Measurements from ENCODE around the gene PCK2.

The PCK2 gene

GRCh38 chr14:24141097-24141880, 47.2 kb downstream of the PCK2 start, which contains the start of gene EMC9:
TSS of gene EMC9 (minus strand) at chr14:24141591. CDS start at chr14:24141304, 287 bp downstream.
- DNase-seq = peak; percentile 99

GRCh38 chr14:24143511-24143910, 49.4 kb downstream of the PCK2 start:
- DNase-seq = no peak

- DNase-seq = no peak
Measured at GRCh38 chr14:24144451-24144850, 50.3 kb downstream of the PCK2 start.

DNA sequence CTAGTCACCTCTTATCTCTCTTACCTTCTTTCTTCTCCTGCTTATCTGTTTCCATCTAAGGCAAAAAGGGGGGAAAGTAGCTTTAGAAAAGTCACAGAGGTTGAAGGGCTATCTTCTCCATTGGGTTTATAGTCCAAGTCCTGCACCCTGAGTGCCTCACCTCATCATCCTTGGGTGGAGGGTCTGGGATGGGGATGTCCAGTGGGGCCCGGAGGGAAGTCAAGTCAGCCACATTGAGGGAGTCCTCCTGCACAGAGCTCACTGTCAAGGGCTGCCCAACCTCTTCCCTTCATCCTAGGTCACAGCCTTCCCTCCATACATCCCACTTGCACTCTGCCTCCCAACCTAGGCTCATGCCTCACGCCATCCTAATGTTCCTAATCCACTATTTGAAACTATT, 51.1 kb downstream of the PCK2 start:
- no peak for DNase-seq

DNA sequence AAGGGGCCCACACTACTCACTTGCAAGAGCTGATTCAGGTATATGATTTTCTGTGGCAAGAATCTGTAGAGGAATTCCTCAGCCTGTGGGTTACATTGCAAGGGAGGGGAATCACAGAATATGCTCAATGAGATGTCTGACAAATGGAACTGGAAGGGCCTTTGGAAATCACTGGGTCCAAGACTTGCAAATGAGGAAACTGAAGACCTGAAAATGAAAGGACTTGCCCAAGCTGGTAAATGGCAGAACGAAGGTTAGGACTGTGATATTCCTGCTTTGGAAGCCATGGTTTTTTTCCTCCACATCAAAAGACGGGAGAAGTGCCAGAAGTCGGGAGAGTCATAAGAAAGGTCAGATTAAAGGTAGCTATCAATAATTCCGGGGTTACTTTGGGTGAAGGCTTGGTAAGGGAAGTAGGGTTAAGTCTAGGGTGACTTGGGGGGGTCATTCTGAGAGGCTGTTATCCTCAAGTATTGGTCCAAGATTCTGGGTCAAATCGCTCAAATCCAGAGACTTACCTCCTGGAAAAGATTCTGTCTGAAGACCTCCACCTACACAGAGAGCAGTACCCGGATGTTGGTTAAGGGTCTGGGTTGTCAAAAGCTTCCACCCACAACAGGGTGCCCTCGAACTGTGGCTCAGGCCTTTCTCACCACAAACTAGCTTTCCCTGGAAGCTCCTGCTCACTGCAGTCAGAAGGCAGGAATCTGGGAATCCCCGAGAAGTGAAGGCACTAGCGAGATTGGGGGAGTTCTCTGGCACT, 51.8 kb downstream of the PCK2 start:
- no peak for DNase-seq

- peak; percentile 76 to 79 for DNase-seq
Measured at GRCh38 chr14:24146453-24146977, 52.4 kb downstream of the PCK2 start, which contains the start of gene PSME2. TSS of gene PSME2 (minus strand) at chr14:24146610. CDS start at chr14:24146581, 29 bp downstream.

DNA sequence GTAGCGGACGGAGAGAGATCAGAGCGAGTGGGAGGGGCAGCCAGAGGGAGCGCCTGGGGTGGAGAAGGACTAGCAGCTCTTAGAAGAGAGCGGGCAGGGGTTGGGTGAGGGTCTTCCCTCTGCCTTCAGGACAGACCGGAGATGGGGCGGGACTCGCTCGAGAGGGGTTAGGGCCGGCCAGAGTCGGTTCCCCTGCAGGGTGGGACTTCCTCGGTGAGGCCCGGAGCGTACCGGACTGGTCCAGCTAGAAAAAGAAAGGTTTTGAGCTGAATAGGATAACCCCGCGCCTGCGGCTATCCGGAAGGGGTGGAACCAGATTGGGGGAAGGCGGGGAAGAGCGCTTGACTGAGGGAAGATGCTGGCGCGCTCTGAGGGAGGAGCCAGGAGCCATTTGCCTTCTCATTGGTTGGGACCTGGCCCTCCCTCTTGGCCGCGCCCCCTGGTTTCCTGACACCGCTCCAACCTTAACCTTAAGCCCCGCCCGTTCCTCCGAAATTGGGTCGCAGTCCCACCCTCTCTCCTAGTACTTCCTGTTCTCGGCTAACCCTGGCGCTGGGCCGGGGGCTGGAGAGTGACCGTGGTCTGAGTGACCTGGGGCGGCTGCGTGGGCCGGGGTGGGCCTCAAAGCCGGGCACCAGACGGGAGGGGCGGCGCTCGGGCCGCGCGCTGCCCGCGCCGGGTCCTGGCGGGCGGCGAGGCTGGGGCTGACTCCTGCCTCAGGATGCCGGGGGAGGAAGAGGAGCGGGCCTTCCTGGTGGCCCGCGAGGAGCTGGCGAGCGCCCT, 53.1 kb downstream of the PCK2 start, which contains the start of gene RNF31:
Gene RNF31 (plus strand): TSS at position 521 of the 783 bp plus-strand sequence. CDS start 201 bp downstream, at position 722.
- DNase-seq = peak; percentile 95 to 98

DNA sequence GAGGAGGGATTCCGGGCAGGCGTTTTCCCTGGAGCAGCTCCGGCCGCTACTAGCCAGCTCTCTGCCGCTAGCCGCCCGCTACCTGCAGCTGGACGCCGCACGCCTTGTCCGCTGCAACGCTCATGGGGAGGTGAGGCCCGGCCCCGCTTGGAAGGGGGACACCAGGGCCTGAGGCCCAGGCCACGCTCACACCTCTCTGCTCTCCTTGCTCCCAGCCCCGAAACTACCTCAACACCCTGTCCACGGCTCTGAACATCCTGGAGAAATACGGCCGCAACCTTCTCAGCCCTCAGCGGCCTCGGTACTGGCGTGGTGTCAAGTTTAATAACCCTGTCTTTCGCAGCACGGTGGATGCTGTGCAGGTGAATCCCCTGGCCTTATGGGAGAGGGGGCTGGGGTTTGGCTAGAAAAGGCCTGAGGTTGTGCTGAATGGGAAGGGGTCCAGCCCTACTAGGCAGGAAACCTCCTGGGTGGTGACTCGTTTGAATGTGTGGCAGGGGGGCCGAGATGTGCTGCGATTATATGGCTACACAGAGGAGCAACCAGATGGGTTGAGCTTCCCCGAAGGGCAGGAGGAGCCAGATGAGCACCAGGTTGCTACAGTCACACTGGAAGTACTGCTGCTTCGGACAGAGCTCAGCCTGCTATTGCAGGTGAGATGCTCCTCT, 53.8 kb downstream of the PCK2 start:
- no peak for DNase-seq

DNA sequence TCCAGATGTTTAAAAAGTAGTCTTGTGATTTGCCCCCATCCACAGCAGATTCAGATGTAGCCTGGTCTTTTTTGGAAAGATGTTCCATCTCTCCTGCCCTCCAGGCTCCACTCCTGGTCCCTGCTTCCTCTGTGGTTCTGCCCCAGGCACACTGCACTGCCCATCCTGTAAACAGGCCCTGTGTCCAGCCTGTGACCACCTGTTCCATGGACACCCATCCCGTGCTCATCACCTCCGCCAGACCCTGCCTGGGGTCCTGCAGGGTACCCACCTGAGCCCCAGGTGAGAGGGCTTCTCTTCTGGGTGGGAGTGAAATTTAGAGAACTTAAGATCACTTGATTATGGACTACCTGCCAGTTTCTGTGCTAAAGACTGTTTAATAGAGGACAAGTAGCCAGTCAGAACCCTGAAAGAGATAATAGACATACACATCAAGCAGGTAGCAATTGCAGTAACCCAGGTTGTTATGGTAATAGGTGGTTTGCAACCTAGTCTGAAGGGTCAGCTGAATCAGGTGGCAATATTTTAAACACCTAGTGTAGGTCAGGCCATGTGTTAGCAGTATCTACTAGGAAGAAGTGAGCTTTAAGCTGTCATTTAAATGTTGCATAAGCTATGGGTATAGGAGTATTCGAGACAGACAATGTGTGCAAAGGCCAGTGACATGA, 55.3 kb downstream of the PCK2 start:
- DNase-seq = no peak

DNA sequence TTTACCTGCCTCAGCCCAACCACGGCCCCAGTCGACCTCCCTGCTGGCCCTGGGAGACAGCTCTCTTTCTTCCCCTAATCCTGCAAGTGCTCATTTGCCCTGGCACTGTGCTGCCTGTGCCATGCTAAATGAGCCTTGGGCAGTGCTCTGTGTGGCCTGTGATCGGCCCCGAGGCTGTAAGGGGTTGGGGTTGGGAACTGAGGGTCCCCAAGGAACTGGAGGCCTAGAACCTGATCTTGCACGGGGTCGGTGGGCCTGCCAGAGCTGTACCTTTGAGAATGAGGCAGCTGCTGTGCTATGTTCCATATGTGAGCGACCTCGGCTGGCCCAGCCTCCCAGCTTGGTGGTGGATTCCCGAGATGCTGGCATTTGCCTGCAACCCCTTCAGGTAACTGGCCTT, 56.0 kb downstream of the PCK2 start:
- no peak for DNase-seq

DNA sequence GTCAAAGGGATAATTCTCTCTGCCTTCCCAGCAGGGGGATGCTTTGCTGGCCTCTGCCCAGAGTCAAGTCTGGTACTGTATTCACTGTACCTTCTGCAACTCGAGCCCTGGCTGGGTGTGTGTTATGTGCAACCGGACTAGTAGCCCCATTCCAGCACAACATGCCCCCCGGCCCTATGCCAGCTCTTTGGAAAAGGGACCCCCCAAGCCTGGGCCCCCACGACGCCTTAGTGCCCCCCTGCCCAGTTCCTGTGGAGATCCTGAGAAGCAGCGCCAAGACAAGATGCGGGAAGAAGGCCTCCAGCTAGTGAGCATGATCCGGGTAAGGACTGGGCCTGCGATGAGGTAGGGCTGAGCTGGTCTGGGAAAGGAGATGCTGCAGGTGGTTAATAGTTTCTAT, 56.5 kb downstream of the PCK2 start:
- no peak for DNase-seq

- no peak for DNase-seq
Measured at GRCh38 chr14:24150993-24151392, 56.9 kb downstream of the PCK2 start.

GRCh38 chr14:24151404-24152080, 57.4 kb downstream of the PCK2 start:
- no peak for DNase-seq
